ENCODE data around the gene TAF1C.

TAF1C gene

GRCh38 chr16:84138500-84138823 is 48.4 kb downstream of the TAF1C start:
- TF ChIP-seq CTCF (conservative IDR thresholded peaks at IDR 0.05; ENCODE audit: low read depth, low read length): no peak
- no peak overlapping the region for H3K4me3 ChIP-seq (ENCODE audit: low read length)
- DNase-seq (ENCODE audit: low read depth): no peak

GRCh38 chr16:84137769-84138357 is 49.0 kb downstream of the TAF1C start:
- TF ChIP-seq CTCF (conservative IDR thresholded peaks at IDR 0.05; ENCODE audit: low read depth, low read length): no peak
- no peak for DNase-seq (ENCODE audit: low read depth)
- H3K4me3 ChIP-seq (ENCODE audit: low read length): no peak overlapping the region

GRCh38 chr16:84137287-84137686 is 49.6 kb downstream of the TAF1C start:
- H3K4me3 ChIP-seq (ENCODE audit: low read length): no peak overlapping the region
- DNase-seq (ENCODE audit: low read depth): no peak
- no peak for TF ChIP-seq CTCF (conservative IDR thresholded peaks at IDR 0.05; ENCODE audit: low read depth, low read length)

GRCh38 chr16:84136331-84137125 is 50.3 kb downstream of the TAF1C start:
- DNase-seq (ENCODE audit: low read depth): no peak
- no peak for TF ChIP-seq CTCF (conservative IDR thresholded peaks at IDR 0.05; ENCODE audit: low read depth, low read length)

GRCh38 chr16:84132527-84133285 is 54.2 kb downstream of the TAF1C start:
- DNase-seq (ENCODE audit: low read depth): no peak
- no peak for TF ChIP-seq CTCF (conservative IDR thresholded peaks at IDR 0.05; ENCODE audit: low read depth, low read length)

More at GRCh38 chr16:84136331-84137125, 50.3 kb downstream of the TAF1C start:
- H3K4me3 ChIP-seq (ENCODE audit: low read length): no peak overlapping the region

GRCh38 chr16:84131117-84131516 is 55.7 kb downstream of the TAF1C start:
- no peak for DNase-seq (ENCODE audit: low read depth)
- H3K4me3 ChIP-seq (ENCODE audit: low read length): no peak overlapping the region
- TF ChIP-seq CTCF (conservative IDR thresholded peaks at IDR 0.05; ENCODE audit: low read depth, low read length): no peak

More at GRCh38 chr16:84132527-84133285, 54.2 kb downstream of the TAF1C start:
- no peak overlapping the region for H3K4me3 ChIP-seq (ENCODE audit: low read length)
